ENCODE results near the gene EIF3B. TPM values are rescaled to one million over a fixed set of nuclear protein-coding genes. Genes with fewer than 3 reads are reported as not detected.

Gene EIF3B
- total and polyA plus RNA-seq, 2 donors from 2014 or later, result 65.5 to 107 TPM

DNA sequence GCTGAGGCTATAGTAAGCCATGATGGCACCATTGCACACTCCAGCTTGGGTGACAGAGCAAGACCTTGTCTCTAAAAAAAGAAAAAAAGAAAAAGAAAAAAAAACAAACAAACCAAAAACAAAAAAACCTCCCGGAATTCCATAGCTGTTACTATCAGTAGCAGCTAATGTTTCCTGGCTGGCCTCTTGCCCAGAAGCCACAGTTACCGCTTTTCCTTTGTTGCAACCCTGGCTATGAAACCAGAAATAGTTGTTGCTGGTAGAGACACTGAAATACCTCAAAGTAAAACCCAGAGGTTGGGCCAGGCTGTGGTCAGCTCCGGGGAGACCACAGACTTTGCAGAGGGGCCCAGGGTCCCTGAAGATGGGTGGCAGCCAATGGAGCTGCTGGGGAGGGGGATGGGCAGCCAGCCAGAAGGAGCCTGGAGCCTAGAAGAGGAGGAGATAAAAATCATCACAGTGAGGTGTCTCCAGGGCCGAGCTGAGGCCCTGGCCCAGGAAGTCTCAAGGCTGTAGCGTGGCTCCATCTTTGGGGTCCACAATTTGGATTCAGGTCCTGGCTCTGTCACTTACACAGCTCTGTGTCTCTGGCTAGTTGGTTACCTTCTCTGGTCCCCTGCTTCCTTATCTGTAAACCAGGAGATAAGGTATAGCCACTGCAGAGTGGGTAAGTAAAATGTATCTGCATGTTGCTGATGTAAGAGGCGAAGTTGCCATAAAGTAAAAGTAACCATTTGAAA lies 45.4 kb downstream of the EIF3B start:
- Histone ChIP-seq H3K9me3 (ENCODE audit: control insufficient read depth in 2 of 3, insufficient read depth in 1 of 3, low read length in 3 of 3) (no peaks in the 10 kb centered on the region), H3K9ac (ENCODE audit: low read length in 3 of 3) (peak overlapping the region in 2 of 3 donors; percentile 6 to 15), H3K4me3 (ENCODE audit: low read length in 3 of 3) (peak overlapping the region in 1 of 3 donors; percentile 7), H3K27ac (ENCODE audit: low read depth in 2 of 2, low read length in 2 of 2) (peak overlapping the region; percentile 51 to 81), H3K4me1 (ENCODE audit: control insufficient read depth in 2 of 3, insufficient read depth in 2 of 3, low read depth in 1 of 3, low read length in 3 of 3) (peaks cover 0 to 18% (median 0%) of the 10 kb centered on the region in 3 donors), H3K36me3 (ENCODE audit: control insufficient read depth in 2 of 3, insufficient read depth in 3 of 3, low read length in 3 of 3) (no peaks in the 10 kb centered on the region), H3K27me3 (ENCODE audit: control insufficient read depth, insufficient read depth, low read length) (no peaks in the 10 kb centered on the region)
- DNase-seq, result peak; percentile 66 to 94 (median 87)
- FAIRE-seq, result peak; percentile 15
- TF ChIP-seq CTCF (IDR thresholded peaks at IDR 0.05; ENCODE audit: borderline replicate concordance, extremely low read depth, insufficient read depth), result no peak
- intact Hi-C loops (cut with DNase I), result no loop called here

DNA sequence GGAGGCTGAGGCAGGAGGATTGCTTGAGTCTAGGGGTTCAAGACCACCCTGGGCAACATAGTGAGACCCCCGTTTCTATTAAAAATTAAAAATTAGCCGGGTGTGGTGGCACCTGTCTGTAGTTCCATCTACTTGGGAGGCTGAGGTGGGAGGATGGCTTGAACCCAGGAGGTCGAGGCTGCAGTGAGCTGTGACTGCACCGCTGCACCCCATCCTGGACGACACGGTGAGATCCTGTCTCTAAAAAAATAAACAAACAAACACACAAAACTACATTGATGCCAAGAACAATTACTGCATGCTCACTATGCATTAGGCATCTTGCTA lies 48.0 kb downstream of the EIF3B start:
- no peak for TF ChIP-seq CTCF (IDR thresholded peaks at IDR 0.05; ENCODE audit: borderline replicate concordance, extremely low read depth, insufficient read depth)
- H3K4me3 ChIP-seq (ENCODE audit: low read length in 3 of 3), result peak overlapping the region; percentile 75 to 96 (median 82)
- DNase-seq, result no peak
- no peaks in the 10 kb centered on the region for H3K27me3 ChIP-seq (ENCODE audit: control insufficient read depth, insufficient read depth, low read length)
- H3K36me3 ChIP-seq (ENCODE audit: control insufficient read depth in 2 of 3, insufficient read depth in 3 of 3, low read length in 3 of 3), result no peaks in the 10 kb centered on the region
- no peak overlapping the region for H3K27ac ChIP-seq (ENCODE audit: low read depth in 2 of 2, low read length in 2 of 2)
- peak overlapping the region in 2 of 3 donors; percentile 17 to 98 for H3K9ac ChIP-seq (ENCODE audit: low read length in 3 of 3)
- H3K9me3 ChIP-seq (ENCODE audit: control insufficient read depth in 2 of 3, insufficient read depth in 1 of 3, low read length in 3 of 3), result no peaks in the 10 kb centered on the region
- FAIRE-seq, result no peak
- intact Hi-C loops (cut with DNase I), result no loop called here
- peaks cover 0 to 20% (median 0%) of the 10 kb centered on the region in 3 donors for H3K4me1 ChIP-seq (ENCODE audit: control insufficient read depth in 2 of 3, insufficient read depth in 2 of 3, low read depth in 1 of 3, low read length in 3 of 3)

GRCh38 chr7:2403014-2403717 lies 48.5 kb downstream of the EIF3B start, which contains the start of gene CHST12:
Gene CHST12, plus strand, starts transcription at chr7:2403611. Its CDS starts 29,029 bp downstream, at chr7:2432640.
- Histone ChIP-seq H3K27ac (ENCODE audit: low read depth in 2 of 2, low read length in 2 of 2) (no peak within 1 kb of the TSS), H3K36me3 (ENCODE audit: control insufficient read depth in 2 of 3, insufficient read depth in 3 of 3, low read length in 3 of 3) (no peaks in the 10 kb centered on the region), H3K4me1 (ENCODE audit: control insufficient read depth in 2 of 3, insufficient read depth in 2 of 3, low read depth in 1 of 3, low read length in 3 of 3) (peaks cover 0 to 20% (median 0%) of the 10 kb centered on the region in 3 donors), H3K9ac (ENCODE audit: low read length in 3 of 3) (peak within 1 kb of the TSS; percentile 41 to 98 (median 80)), H3K9me3 (ENCODE audit: control insufficient read depth in 2 of 3, insufficient read depth in 1 of 3, low read length in 3 of 3) (no peaks in the 10 kb centered on the region), H3K4me3 (ENCODE audit: low read length in 3 of 3) (peak within 1 kb of the TSS; percentile 76 to 96 (median 82)), H3K27me3 (ENCODE audit: control insufficient read depth, insufficient read depth, low read length) (no peaks in the 10 kb centered on the region)
- intact Hi-C loops (cut with DNase I), result no loop called here
- TF ChIP-seq CTCF (IDR thresholded peaks at IDR 0.05; ENCODE audit: borderline replicate concordance, extremely low read depth, insufficient read depth), result no peak
- FAIRE-seq (no peak), DNase-seq (peak; percentile 95 to 98 (median 97))

All from kidney (tissue), 14 donors.